ENCODE measurements around the gene PCDH12. TPM values are rescaled to one million over a fixed set of nuclear protein-coding genes. Genes with fewer than 3 reads are reported as not detected.

Gene PCDH12
- total RNA-seq, 1 experiment from 2014 or later: not detected

GRCh38 chr5:141961466-141961865 is 3.5 kb upstream of the PCDH12 start:
- no peak for ATAC-seq
- intact Hi-C loops (cut with micrococcal nuclease; ENCODE audit: unreplicated experiment): loop anchor here (2.0 to 10.0 kb wide), 2 partner anchors 261 to 297 kb away; no protein-coding TSS in a partner anchor
- H3K36me3 ChIP-seq (ENCODE audit: control insufficient read depth, insufficient read depth, low read length): no peaks in the 10 kb centered on the region

More at GRCh38 chr5:141961466-141961865, 3.5 kb upstream of the PCDH12 start:
- Histone ChIP-seq H3K9me3 (ENCODE audit: control insufficient read depth, insufficient read depth, low read depth, low read length) (no peaks in the 10 kb centered on the region), H3K4me3 (ENCODE audit: low read depth in 2 of 2, low read length in 2 of 2) (no peak overlapping the region), H3K27me3 (ENCODE audit: control insufficient read depth, insufficient read depth, low read length) (no peaks in the 10 kb centered on the region), H3K4me1 (ENCODE audit: control insufficient read depth, insufficient read depth, low read length) (no peaks in the 10 kb centered on the region), H3K27ac (ENCODE audit: low read length) (no peak overlapping the region)
- ChIA-PET POLR2A (no interaction called here), CTCF (interaction anchor here (0.7 to 3.2 kb wide), 12 partner anchors 8 to 297 kb away, joined by 3 to 30 read pairs (median 6); partner anchors contain the start of genes DELE1 and RNF14)
- DNase-seq (ENCODE audit: low read depth, low spot score): no peak
- in situ Hi-C loops (cut with HindIII; ENCODE audit: low pct_unique_long_range_greater_than_20kb, low sequenced_read_pairs): no loop called here
- BruUV-seq (replicated peaks): no TSS peak
- TF ChIP-seq POLR2AphosphoS5 (IDR thresholded peaks at IDR 0.05; ENCODE audit: low read depth, low read length) (no peak), REST (IDR thresholded peaks at IDR 0.05; ENCODE audit: insufficient read depth in 1 of 2, low read depth in 2 of 2, low read length in 1 of 2) (no peak), CTCF (IDR thresholded peaks at IDR 0.05) (no peak), SIN3A (IDR thresholded peaks at IDR 0.05; ENCODE audit: borderline replicate concordance, insufficient read depth, low read depth, low read length) (no peak), TCF7L2 (IDR thresholded peaks at IDR 0.05; ENCODE audit: low read depth, low read length) (no peak)

All from Panc1 (cell line).